A673 (cell line): Measurements from ENCODE around the gene HID1. TPM values are rescaled to one million over a fixed set of nuclear protein-coding genes. Genes with fewer than 3 reads are reported as not detected.

Experiments used
- BruUV-seq: library from RNA; stranded (reverse); fragments of 400-500 nt; replicated peaks from 2 replicates; lab custom pipeline; 2021; lab: Mats Ljungman, UMichigan
- CTCF ChIA-PET: fragments of 300-600 bp; sonication (Branson Sonifier 250); formaldehyde crosslinking; loops from one replicate; lab custom pipeline; 2022; ENCODE audit warnings: antibody characterized with exemption; lab: Charles Lee
- POLR2A ChIA-PET: fragments of 300-600 bp; sonication (Branson Sonifier 250); formaldehyde crosslinking; loops from one replicate; lab custom pipeline; 2022; ENCODE audit warnings: antibody characterized with exemption; ENCODE audit not compliant: low non-redundant PET; lab: Charles Lee
- DNase-seq: peaks from one replicate; pipeline ENCODE4 v3.0.0-alpha.2; 2015; ENCODE audit warnings: low spot score
- H3K27ac ChIP-seq: fragments of 200-600 bp; sonication (generic); 2 replicates; pipeline ENCODE4 v1.5.1; 2016; ENCODE audit warnings: mixed run types, low read depth, mild to moderate bottlenecking, mixed read lengths, antibody characterized with exemption, low read length; ENCODE audit not compliant: poor library complexity, severe bottlenecking
- H3K27me3 ChIP-seq: fragments of 200-600 bp; sonication (generic); replicated peaks from 2 replicates; pipeline ENCODE4 v1.6.1; 2017; ENCODE audit warnings: mixed run types, low read depth, mild to moderate bottlenecking, mixed read lengths, antibody characterized with exemption, low read length; ENCODE audit not compliant: insufficient read depth, poor library complexity
- H3K36me3 ChIP-seq: fragments of 200-600 bp; sonication (generic); 2 replicates; pipeline ENCODE4 v1.6.1; 2016; ENCODE audit warnings: mixed run types, mild to moderate bottlenecking, mixed read lengths, antibody characterized with exemption, low read length; ENCODE audit not compliant: insufficient read depth, poor library complexity, severe bottlenecking
- H3K4me1 ChIP-seq: fragments of 200-600 bp; sonication (generic); 2 replicates; pipeline ENCODE4 v1.6.1; 2017; ENCODE audit warnings: mixed run types, mild to moderate bottlenecking, mixed read lengths, antibody characterized with exemption, low read length; ENCODE audit not compliant: insufficient read depth, poor library complexity, severe bottlenecking
- H3K4me3 ChIP-seq: fragments of 200-600 bp; sonication (generic); 2 replicates; pipeline ENCODE4 v1.5.1; 2016; ENCODE audit warnings: low read depth, mixed run types, mild to moderate bottlenecking, mixed read lengths, low read length; ENCODE audit not compliant: poor library complexity, severe bottlenecking
- H3K9me3 ChIP-seq: fragments of 200-600 bp; sonication (generic); 2 replicates; pipeline ENCODE4 v1.6.1; 2016; ENCODE audit warnings: mixed run types, low read depth, mild to moderate bottlenecking, mixed read lengths, antibody characterized with exemption, low read length; ENCODE audit not compliant: poor library complexity, severe bottlenecking
- CTCF ChIP-seq: fragments of 300-800, 200-600 bp; sonication (generic); conservative IDR thresholded peaks from 2 replicates; pipeline ENCODE4 v1.5.1; 2017; ENCODE audit warnings: low read depth, mild to moderate bottlenecking, antibody characterized with exemption, low read length, moderate library complexity, mixed read lengths
- EZH2 ChIP-seq: fragments of 200-600 bp; sonication (generic); IDR thresholded peaks from 2 replicates; pipeline ENCODE4 v1.6.1; 2017; ENCODE audit warnings: borderline replicate concordance, low read depth, mild to moderate bottlenecking, mixed read lengths, antibody characterized with exemption, low read length; ENCODE audit not compliant: poor library complexity, severe bottlenecking
- intact Hi-C: fragments of 100-400 bp; cut with micrococcal nuclease; formaldehyde crosslinking; loops from one replicate; pipeline ENCODE4 v1.10.0; 2022; ENCODE audit not compliant: unreplicated experiment
- total RNA-seq: library from RNA; stranded (reverse); gene quantifications from 2 replicates; pipeline ENCODE4 v1.2.3, GENCODE V29; 2021

The HID1 gene
- total RNA-seq, 1 experiment from 2014 or later, result 1.2 TPM

GRCh38 chr17:75012346-75013091 is 40.0 kb upstream of the HID1 start, which contains the start of gene MRPL58:
Gene MRPL58 (plus strand): TSS chr17:75012670. CDS start chr17:75012687, 17 bp downstream.
- intact Hi-C loops, result loop anchor here (2.0 kb wide), 2 partner anchors 20 to 26 kb away; partner anchors contain the start of gene CDR2L
- H3K4me3 ChIP-seq, result peak within 1 kb of the TSS; percentile 63
- ChIA-PET POLR2A (interaction anchor here (0.5 to 0.6 kb wide), 2 partner anchors 33 to 39 kb away, joined by 3 to 13 read pairs; no protein-coding TSS in a partner anchor), CTCF (interaction anchor here (0.6 to 3.6 kb wide), 7 partner anchors 14 to 101 kb away, joined by 3 to 24 read pairs (median 5); partner anchors contain the start of gene CDR2L)
- no peaks in the 10 kb centered on the region for H3K9me3 ChIP-seq
- peak within 1 kb of the TSS; percentile 66 for H3K27ac ChIP-seq
- peaks cover 18% of the 10 kb centered on the region for H3K4me1 ChIP-seq
- H3K27me3 ChIP-seq, result no peaks in the 10 kb centered on the region
- no peaks in the 10 kb centered on the region for H3K36me3 ChIP-seq
- BruUV-seq, result no TSS peak
- DNase-seq, result peak; percentile 94
- TF ChIP-seq CTCF, result peak; percentile 57
- no peak for TF ChIP-seq EZH2

GRCh38 chr17:75012096-75012345 is 39.5 kb upstream of the HID1 start:
- H3K4me1 ChIP-seq, result peaks cover 18% of the 10 kb centered on the region
- H3K9me3 ChIP-seq, result no peaks in the 10 kb centered on the region
- TSS peak; percentile 92 for BruUV-seq
- H3K4me3 ChIP-seq, result peak overlapping the region; percentile 63
- intact Hi-C loops, result loop anchor here (2.0 kb wide), 2 partner anchors 21 to 25 kb away; partner anchors contain the start of gene CDR2L
- H3K27ac ChIP-seq, result peak overlapping the region; percentile 66
- no peak for DNase-seq
- no peaks in the 10 kb centered on the region for H3K36me3 ChIP-seq
- POLR2A ChIA-PET, result interaction anchor here (0.6 kb wide), 1 partner anchor 39 kb away, joined by 13 read pairs; no protein-coding TSS in a partner anchor
- H3K27me3 ChIP-seq, result no peaks in the 10 kb centered on the region
- TF ChIP-seq EZH2, result no peak
- no peak for TF ChIP-seq CTCF
- CTCF ChIA-PET, result interaction anchor here (0.7 to 3.6 kb wide), 5 partner anchors 23 to 102 kb away, joined by 3 to 24 read pairs (median 5); partner anchors contain the start of gene CDR2L

GRCh38 chr17:75011401-75012095 is 39.0 kb upstream of the HID1 start:
- H3K27ac ChIP-seq, result peak overlapping the region; percentile 66
- intact Hi-C loops, result loop anchor here (2.0 kb wide), 2 partner anchors 21 to 25 kb away; partner anchors contain the start of gene CDR2L
- BruUV-seq, result no TSS peak
- peaks cover 18% of the 10 kb centered on the region for H3K4me1 ChIP-seq
- H3K4me3 ChIP-seq, result peak overlapping the region; percentile 63
- DNase-seq, result peak; percentile 63
- no peaks in the 10 kb centered on the region for H3K9me3 ChIP-seq
- H3K36me3 ChIP-seq, result no peaks in the 10 kb centered on the region
- POLR2A ChIA-PET, result no interaction called here
- CTCF ChIA-PET, result interaction anchor here (0.6 to 3.6 kb wide), 5 partner anchors 12 to 102 kb away, joined by 3 to 24 read pairs (median 5); partner anchors contain the start of gene CDR2L
- H3K27me3 ChIP-seq, result no peaks in the 10 kb centered on the region
- no peak for TF ChIP-seq EZH2
- TF ChIP-seq CTCF, result no peak
